GM23338 (cell line): Measurements from ENCODE around the gene TCP11. TPM values are rescaled to one million over a fixed set of nuclear protein-coding genes. Genes with fewer than 3 reads are reported as not detected.

ENCODE experiments used
- ATAC-seq: fragments of 200-7000 bp; cut with Tn5 transposase; 3 replicates; pipeline ENCODE4 v1.9.1; 2020
- DNase-seq: peaks from one replicate; pipeline ENCODE4 v3.0.0-alpha.2; 2015; ENCODE audit warnings: low spot score
- H2AFZ ChIP-seq: fragments of 200-600 bp; sonication (generic); 2 replicates; pipeline ENCODE4 v1.8.0; 2016; ENCODE audit warnings: antibody characterized with exemption, mild to moderate bottlenecking, moderate library complexity
- H3F3A ChIP-seq: fragments of 200-600 bp; sonication (generic); replicated peaks from 2 replicates; pipeline ENCODE4 v1.8.0; 2017; ENCODE audit warnings: antibody characterized with exemption, mixed run types, low read depth
- H3K27ac ChIP-seq: fragments of 200-600 bp; sonication (generic); 2 replicates; pipeline ENCODE4 v1.6.1; 2016; ENCODE audit warnings: low read depth
- H3K27me3 ChIP-seq: fragments of 200-600 bp; sonication (generic); 2 replicates; pipeline ENCODE4 v1.8.0; 2016; ENCODE audit warnings: mild to moderate bottlenecking, mixed run types, moderate library complexity; ENCODE audit not compliant: insufficient read depth
- H3K36me3 ChIP-seq: fragments of 200-600 bp; sonication (generic); 2 replicates; pipeline ENCODE4 v1.8.0; 2016; ENCODE audit warnings: mild to moderate bottlenecking; ENCODE audit not compliant: insufficient read depth
- H3K4me1 ChIP-seq: fragments of 200-600 bp; sonication (generic); 2 replicates; pipeline ENCODE4 v1.8.0; 2016; ENCODE audit warnings: mild to moderate bottlenecking, moderate library complexity; ENCODE audit not compliant: insufficient read depth
- H3K4me2 ChIP-seq: fragments of 200-600 bp; sonication (generic); 2 replicates; pipeline ENCODE4 v1.7.1; 2017; ENCODE audit warnings: mixed run types
- H3K4me3 ChIP-seq: fragments of 200-600 bp; sonication (generic); 2 replicates; pipeline ENCODE4 v1.6.1; 2016; ENCODE audit warnings: mixed run types
- H3K79me2 ChIP-seq: fragments of 200-600 bp; sonication (generic); replicated peaks from 2 replicates; pipeline ENCODE4 v1.8.0; 2017; ENCODE audit warnings: mild to moderate bottlenecking; ENCODE audit not compliant: insufficient read depth
- H3K9me2 ChIP-seq: fragments of 200-600 bp; sonication (generic); 2 replicates; pipeline ENCODE4 v1.8.0; 2017; ENCODE audit not compliant: insufficient read depth
- H4K20me1 ChIP-seq: fragments of 200-600 bp; sonication (generic); replicated peaks from 2 replicates; pipeline ENCODE4 v1.8.0; 2017; ENCODE audit warnings: mild to moderate bottlenecking; ENCODE audit not compliant: insufficient read depth
- H3K27ac Mint-ChIP-seq: 2 replicates; pipeline ENCODE4 v1.8.0; 2020; ENCODE audit warnings: inconsistent platforms, mild to moderate bottlenecking, moderate library complexity, mixed read lengths
- H3K27me3 Mint-ChIP-seq: 3 replicates; pipeline ENCODE4 v1.8.0; 2022; ENCODE audit warnings: low read depth, mild to moderate bottlenecking, moderate library complexity, mixed read lengths, inconsistent platforms; ENCODE audit not compliant: insufficient read depth, poor library complexity
- H3K36me3 Mint-ChIP-seq: 3 replicates; pipeline ENCODE4 v1.8.0; 2021; ENCODE audit warnings: low read depth, mild to moderate bottlenecking, inconsistent platforms, moderate library complexity, mixed read lengths
- H3K4me1 Mint-ChIP-seq: 3 replicates; pipeline ENCODE4 v1.8.0; 2020; ENCODE audit warnings: mild to moderate bottlenecking, inconsistent platforms, mixed read lengths
- H3K4me3 Mint-ChIP-seq: 3 replicates; pipeline ENCODE4 v1.8.0; 2021; ENCODE audit warnings: moderate library complexity, mild to moderate bottlenecking, inconsistent platforms, mixed read lengths
- H3K9me3 Mint-ChIP-seq: 3 replicates; pipeline ENCODE4 v1.8.0; 2020; ENCODE audit warnings: moderate library complexity, mild to moderate bottlenecking, inconsistent platforms, mixed read lengths
- CREB1 ChIP-seq: fragments of 250-450 bp; sonication (Bioruptor Pico); IDR thresholded peaks from 2 replicates; pipeline ENCODE4 v1.5.0; 2020; ENCODE audit warnings: low read depth, mild to moderate bottlenecking, moderate library complexity
- EZH2 ChIP-seq: fragments of 200-600 bp; sonication (generic); IDR thresholded peaks from one replicate; pipeline ENCODE4 v1.8.0; 2017; ENCODE audit warnings: antibody characterized with exemption, mild to moderate bottlenecking, low read depth; ENCODE audit not compliant: unreplicated experiment
- EZH2phosphoT487 ChIP-seq: fragments of 200-600 bp; sonication (generic); IDR thresholded peaks from one replicate; pipeline ENCODE4 v1.8.1; 2018; ENCODE audit warnings: antibody characterized with exemption; ENCODE audit not compliant: unreplicated experiment
- JUNB ChIP-seq: IDR thresholded peaks from one replicate; pipeline ENCODE4 v1.6.1; 2016; ENCODE audit warnings: antibody characterized with exemption; ENCODE audit not compliant: unreplicated experiment
- NANOG ChIP-seq: IDR thresholded peaks from 2 replicates; pipeline ENCODE4 v1.6.1; 2016; ENCODE audit warnings: antibody characterized with exemption, borderline replicate concordance
- STAT1 ChIP-seq: IDR thresholded peaks from one replicate; pipeline ENCODE4 v1.6.1; 2016; ENCODE audit warnings: antibody characterized with exemption; ENCODE audit not compliant: unreplicated experiment
- ZNF331 ChIP-seq: fragments of 250-450 bp; sonication (Bioruptor Pico); IDR thresholded peaks from 2 replicates; pipeline ENCODE4 v1.5.0; 2020; ENCODE audit warnings: low read depth, mild to moderate bottlenecking, moderate library complexity
- polyA plus RNA-seq: library from polyadenylated mRNA; unstranded; fragments of >200 nt; fragmentation: Nextera tagmentation; extraction: Ambion mirVana; gene quantifications from 2 replicates; pipeline ENCODE4 v1.2.1, GENCODE V29; 2016
- total RNA-seq: library from RNA; depleted of rRNA; stranded (reverse); fragments of >200 nt; shearing (Covaris generic); gene quantifications from 2 replicates; pipeline ENCODE4 v1.2.3, GENCODE V29; 2014
- TF ChIP-seq, protein P1 (sequence below): fragments of 250-450 bp; sonication (Bioruptor Pico); IDR thresholded peaks from 2 replicates; pipeline ENCODE4 v1.5.0; 2020; ENCODE audit warnings: mild to moderate bottlenecking, moderate library complexity
- TF ChIP-seq, protein P2 (sequence below), 2 experiments: fragments of 200-600 bp in 1 of 2; sonication (generic) in 1 of 2; conservative IDR thresholded peaks; 2 replicates each; pipeline versions ENCODE4 v1.5.1 to v1.6.1; 2016 to 2017; ENCODE audit warnings: antibody characterized with exemption in 2 of 2, low read depth in 2 of 2, mild to moderate bottlenecking in 2 of 2, moderate library complexity in 1 of 2
- TF ChIP-seq, protein P3 (sequence below): IDR thresholded peaks from one replicate; pipeline ENCODE4 v1.6.1; 2018; ENCODE audit warnings: antibody characterized with exemption; ENCODE audit not compliant: unreplicated experiment

TCP11 gene
- total and polyA plus RNA-seq, 2 experiments from 2014 or later, result not detected

DNA sequence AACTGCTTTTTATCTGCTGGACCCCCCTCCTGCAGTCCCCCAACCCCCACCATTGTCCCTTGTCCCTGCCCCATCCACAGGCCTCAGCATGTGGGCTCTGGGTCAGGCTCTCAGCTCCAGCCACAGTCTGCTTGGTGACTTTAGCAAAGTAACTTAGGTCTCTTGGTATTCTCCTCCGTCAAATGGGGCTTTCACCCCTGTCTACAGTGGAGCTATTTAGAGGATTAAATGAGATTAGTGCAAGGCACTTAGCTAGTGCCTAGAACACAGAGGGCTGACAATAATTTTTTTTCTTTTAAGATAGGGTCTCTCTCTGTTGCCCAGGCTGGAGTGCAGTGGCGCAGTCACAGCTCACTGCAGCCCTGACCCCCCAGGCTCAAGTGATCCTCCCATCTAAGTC lies 71.9 kb downstream of the TCP11 start (continued):
- TF ChIP-seq, protein P1, sequence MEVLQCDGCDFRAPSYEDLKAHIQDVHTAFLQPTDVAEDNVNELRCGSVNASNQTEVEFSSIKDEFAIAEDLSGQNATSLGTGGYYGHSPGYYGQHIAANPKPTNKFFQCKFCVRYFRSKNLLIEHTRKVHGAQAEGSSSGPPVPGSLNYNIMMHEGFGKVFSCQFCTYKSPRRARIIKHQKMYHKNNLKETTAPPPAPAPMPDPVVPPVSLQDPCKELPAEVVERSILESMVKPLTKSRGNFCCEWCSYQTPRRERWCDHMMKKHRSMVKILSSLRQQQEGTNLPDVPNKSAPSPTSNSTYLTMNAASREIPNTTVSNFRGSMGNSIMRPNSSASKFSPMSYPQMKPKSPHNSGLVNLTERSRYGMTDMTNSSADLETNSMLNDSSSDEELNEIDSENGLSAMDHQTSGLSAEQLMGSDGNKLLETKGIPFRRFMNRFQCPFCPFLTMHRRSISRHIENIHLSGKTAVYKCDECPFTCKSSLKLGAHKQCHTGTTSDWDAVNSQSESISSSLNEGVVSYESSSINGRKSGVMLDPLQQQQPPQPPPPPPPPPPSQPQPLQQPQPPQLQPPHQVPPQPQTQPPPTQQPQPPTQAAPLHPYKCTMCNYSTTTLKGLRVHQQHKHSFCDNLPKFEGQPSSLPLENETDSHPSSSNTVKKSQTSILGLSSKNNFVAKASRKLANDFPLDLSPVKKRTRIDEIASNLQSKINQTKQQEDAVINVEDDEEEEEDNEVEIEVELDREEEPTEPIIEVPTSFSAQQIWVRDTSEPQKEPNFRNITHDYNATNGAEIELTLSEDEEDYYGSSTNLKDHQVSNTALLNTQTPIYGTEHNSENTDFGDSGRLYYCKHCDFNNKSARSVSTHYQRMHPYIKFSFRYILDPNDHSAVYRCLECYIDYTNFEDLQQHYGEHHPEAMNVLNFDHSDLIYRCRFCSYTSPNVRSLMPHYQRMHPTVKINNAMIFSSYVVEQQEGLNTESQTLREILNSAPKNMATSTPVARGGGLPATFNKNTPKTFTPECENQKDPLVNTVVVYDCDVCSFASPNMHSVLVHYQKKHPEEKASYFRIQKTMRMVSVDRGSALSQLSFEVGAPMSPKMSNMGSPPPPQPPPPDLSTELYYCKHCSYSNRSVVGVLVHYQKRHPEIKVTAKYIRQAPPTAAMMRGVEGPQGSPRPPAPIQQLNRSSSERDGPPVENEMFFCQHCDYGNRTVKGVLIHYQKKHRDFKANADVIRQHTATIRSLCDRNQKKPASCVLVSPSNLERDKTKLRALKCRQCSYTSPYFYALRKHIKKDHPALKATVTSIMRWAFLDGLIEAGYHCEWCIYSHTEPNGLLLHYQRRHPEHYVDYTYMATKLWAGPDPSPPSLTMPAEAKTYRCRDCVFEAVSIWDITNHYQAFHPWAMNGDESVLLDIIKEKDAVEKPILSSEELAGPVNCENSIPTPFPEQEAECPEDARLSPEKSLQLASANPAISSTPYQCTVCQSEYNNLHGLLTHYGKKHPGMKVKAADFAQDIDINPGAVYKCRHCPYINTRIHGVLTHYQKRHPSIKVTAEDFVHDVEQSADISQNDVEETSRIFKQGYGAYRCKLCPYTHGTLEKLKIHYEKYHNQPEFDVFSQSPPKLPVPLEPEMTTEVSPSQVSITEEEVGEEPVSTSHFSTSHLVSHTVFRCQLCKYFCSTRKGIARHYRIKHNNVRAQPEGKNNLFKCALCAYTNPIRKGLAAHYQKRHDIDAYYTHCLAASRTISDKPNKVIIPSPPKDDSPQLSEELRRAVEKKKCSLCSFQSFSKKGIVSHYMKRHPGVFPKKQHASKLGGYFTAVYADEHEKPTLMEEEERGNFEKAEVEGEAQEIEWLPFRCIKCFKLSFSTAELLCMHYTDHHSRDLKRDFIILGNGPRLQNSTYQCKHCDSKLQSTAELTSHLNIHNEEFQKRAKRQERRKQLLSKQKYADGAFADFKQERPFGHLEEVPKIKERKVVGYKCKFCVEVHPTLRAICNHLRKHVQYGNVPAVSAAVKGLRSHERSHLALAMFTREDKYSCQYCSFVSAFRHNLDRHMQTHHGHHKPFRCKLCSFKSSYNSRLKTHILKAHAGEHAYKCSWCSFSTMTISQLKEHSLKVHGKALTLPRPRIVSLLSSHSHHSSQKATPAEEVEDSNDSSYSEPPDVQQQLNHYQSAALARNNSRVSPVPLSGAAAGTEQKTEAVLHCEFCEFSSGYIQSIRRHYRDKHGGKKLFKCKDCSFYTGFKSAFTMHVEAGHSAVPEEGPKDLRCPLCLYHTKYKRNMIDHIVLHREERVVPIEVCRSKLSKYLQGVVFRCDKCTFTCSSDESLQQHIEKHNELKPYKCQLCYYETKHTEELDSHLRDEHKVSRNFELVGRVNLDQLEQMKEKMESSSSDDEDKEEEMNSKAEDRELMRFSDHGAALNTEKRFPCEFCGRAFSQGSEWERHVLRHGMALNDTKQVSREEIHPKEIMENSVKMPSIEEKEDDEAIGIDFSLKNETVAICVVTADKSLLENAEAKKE (CRISPR knock-in tag), result no peak

DNA sequence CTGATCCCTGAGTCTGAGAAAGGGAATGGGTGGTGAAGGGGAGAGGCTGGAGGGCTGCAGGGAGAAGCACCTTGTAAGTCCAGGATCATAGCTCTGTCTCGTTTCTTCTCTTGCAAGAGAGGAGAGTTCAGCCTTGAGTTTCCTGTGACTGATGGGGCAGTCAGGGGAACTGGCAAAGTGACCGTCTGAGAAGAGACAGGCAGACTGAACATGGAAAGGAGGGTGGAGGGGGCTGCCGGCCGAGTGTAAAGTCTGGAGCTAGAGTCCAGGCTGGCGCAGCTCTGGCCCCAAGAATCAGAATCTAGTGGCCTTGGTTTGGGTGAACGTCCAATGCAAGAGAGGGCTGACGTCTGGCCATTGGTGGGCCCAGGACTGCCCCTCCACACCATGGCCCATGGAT lies 72.5 kb downstream of the TCP11 start:
- Histone ChIP-seq H4K20me1 (no peaks in the 10 kb centered on the region), H2AFZ (no peak overlapping the region), H3K79me2 (no peaks in the 10 kb centered on the region), H3K9me2 (no peaks in the 10 kb centered on the region), H3K36me3 (no peaks in the 10 kb centered on the region), H3F3A (no peaks in the 10 kb centered on the region), H3K4me3 (no peak overlapping the region), H3K4me2 (no peak overlapping the region), H3K27me3 (no peaks in the 10 kb centered on the region), H3K27ac (0 out of 2 replicates have a peak overlapping the region, but pooled peaks have one; percentile 26), H3K4me1 (peaks cover 26% of the 10 kb centered on the region)
- peak overlapping the region; percentile 61 for H3K27ac Mint-ChIP-seq
- DNase-seq (no peak), ATAC-seq (no peak)
- H3K36me3 Mint-ChIP-seq, result peaks cover 13% of the 10 kb centered on the region; the same call in 2 of the 3 replicates
- peaks cover 59% of the 10 kb centered on the region for H3K4me1 Mint-ChIP-seq
- H3K9me3 Mint-ChIP-seq, result no peaks in the 10 kb centered on the region
- peaks cover 16% of the 10 kb centered on the region for H3K27me3 Mint-ChIP-seq
- no peak overlapping the region for H3K4me3 Mint-ChIP-seq
- TF ChIP-seq, protein P2, sequence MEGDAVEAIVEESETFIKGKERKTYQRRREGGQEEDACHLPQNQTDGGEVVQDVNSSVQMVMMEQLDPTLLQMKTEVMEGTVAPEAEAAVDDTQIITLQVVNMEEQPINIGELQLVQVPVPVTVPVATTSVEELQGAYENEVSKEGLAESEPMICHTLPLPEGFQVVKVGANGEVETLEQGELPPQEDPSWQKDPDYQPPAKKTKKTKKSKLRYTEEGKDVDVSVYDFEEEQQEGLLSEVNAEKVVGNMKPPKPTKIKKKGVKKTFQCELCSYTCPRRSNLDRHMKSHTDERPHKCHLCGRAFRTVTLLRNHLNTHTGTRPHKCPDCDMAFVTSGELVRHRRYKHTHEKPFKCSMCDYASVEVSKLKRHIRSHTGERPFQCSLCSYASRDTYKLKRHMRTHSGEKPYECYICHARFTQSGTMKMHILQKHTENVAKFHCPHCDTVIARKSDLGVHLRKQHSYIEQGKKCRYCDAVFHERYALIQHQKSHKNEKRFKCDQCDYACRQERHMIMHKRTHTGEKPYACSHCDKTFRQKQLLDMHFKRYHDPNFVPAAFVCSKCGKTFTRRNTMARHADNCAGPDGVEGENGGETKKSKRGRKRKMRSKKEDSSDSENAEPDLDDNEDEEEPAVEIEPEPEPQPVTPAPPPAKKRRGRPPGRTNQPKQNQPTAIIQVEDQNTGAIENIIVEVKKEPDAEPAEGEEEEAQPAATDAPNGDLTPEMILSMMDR (conservative IDR thresholded peaks at IDR 0.05; ENCODE audit: low read depth in 2 of 2), result no peak
- TF ChIP-seq STAT1, result no peak
- no peak for TF ChIP-seq CREB1 (CRISPR knock-in tag)
- TF ChIP-seq JUNB, result no peak
- TF ChIP-seq, protein P3, sequence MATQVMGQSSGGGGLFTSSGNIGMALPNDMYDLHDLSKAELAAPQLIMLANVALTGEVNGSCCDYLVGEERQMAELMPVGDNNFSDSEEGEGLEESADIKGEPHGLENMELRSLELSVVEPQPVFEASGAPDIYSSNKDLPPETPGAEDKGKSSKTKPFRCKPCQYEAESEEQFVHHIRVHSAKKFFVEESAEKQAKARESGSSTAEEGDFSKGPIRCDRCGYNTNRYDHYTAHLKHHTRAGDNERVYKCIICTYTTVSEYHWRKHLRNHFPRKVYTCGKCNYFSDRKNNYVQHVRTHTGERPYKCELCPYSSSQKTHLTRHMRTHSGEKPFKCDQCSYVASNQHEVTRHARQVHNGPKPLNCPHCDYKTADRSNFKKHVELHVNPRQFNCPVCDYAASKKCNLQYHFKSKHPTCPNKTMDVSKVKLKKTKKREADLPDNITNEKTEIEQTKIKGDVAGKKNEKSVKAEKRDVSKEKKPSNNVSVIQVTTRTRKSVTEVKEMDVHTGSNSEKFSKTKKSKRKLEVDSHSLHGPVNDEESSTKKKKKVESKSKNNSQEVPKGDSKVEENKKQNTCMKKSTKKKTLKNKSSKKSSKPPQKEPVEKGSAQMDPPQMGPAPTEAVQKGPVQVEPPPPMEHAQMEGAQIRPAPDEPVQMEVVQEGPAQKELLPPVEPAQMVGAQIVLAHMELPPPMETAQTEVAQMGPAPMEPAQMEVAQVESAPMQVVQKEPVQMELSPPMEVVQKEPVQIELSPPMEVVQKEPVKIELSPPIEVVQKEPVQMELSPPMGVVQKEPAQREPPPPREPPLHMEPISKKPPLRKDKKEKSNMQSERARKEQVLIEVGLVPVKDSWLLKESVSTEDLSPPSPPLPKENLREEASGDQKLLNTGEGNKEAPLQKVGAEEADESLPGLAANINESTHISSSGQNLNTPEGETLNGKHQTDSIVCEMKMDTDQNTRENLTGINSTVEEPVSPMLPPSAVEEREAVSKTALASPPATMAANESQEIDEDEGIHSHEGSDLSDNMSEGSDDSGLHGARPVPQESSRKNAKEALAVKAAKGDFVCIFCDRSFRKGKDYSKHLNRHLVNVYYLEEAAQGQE, result no peak
- no peak for TF ChIP-seq ZNF331
- no peak for TF ChIP-seq NANOG
- TF ChIP-seq EZH2phosphoT487, result no peak
- no peak for TF ChIP-seq EZH2
